IMR-90 (cell line): ENCODE data around the gene SLC44A4.

Source experiments
- CEBPB ChIP-seq: IDR thresholded peaks from 2 replicates; pipeline ENCODE4 v1.6.1; 2012; ENCODE audit warnings: low read depth, low read length, improper control_type of control experiment
- CTCF ChIP-seq: conservative IDR thresholded peaks from 2 replicates; pipeline ENCODE4 v1.5.1; 2012; ENCODE audit warnings: mild to moderate bottlenecking, low read depth, low read length, improper control_type of control experiment
- ELK1 ChIP-seq: fragments of 150-350 bp; IDR thresholded peaks from 2 replicates; pipeline ENCODE4 v1.6.1; 2016; ENCODE audit warnings: low read depth, mild to moderate bottlenecking, low read length, moderate library complexity, borderline replicate concordance
- MAFK ChIP-seq: IDR thresholded peaks from 2 replicates; pipeline ENCODE4 v1.6.1; 2012; ENCODE audit warnings: low read depth, low read length, improper control_type of control experiment
- MAZ ChIP-seq: IDR thresholded peaks from 2 replicates; pipeline ENCODE4 v1.6.1; 2012; ENCODE audit warnings: low read depth, mild to moderate bottlenecking, low read length, improper control_type of control experiment, moderate library complexity, borderline replicate concordance
- MXI1 ChIP-seq: IDR thresholded peaks from 2 replicates; pipeline ENCODE4 v1.6.1; 2012; ENCODE audit warnings: low read depth, mild to moderate bottlenecking, low read length, moderate library complexity, borderline replicate concordance
- NFE2L2 ChIP-seq: fragments of 150-350 bp; IDR thresholded peaks from 2 replicates; pipeline ENCODE4 v1.6.1; 2016; ENCODE audit warnings: low read depth, mild to moderate bottlenecking, low read length
- POLR2A ChIP-seq: IDR thresholded peaks from 2 replicates; pipeline ENCODE4 v1.6.1; 2012; ENCODE audit warnings: mild to moderate bottlenecking, low read depth, low read length
- RAD21 ChIP-seq: IDR thresholded peaks from 2 replicates; pipeline ENCODE4 v1.6.1; 2012; ENCODE audit warnings: low read length, improper control_type of control experiment
- RFX5 ChIP-seq: IDR thresholded peaks from 2 replicates; pipeline ENCODE4 v1.8.0; 2012; ENCODE audit warnings: low read depth, mild to moderate bottlenecking, low read length, moderate library complexity

DNA sequence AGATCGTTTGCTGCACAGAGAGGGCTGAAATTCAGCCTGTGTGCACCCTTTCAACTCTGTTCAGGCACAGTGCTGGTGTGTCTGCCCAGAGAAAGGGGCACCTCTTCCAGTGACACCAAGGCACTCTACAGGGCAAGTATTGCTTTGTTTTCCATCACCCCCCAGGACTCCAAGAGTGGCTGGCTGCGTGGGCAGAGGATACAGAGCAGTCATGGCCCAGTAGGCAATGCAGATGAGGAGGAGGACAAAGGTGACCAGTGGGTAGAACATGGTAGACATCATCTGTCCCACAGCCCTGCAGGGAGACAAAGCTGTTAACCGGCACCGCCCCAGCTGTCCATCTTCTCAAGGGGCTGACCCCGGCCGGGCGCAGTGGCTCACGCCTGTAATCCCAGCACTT lies 9.5 kb downstream of the SLC44A4 start:
- TF ChIP-seq RAD21 (no peak), CTCF (no peak), MAFK (no peak), RFX5 (no peak), MAZ (no peak), NFE2L2 (no peak), POLR2A (no peak), ELK1 (no peak), MXI1 (no peak), CEBPB (no peak)
